GM10847 (cell line): ENCODE data around the gene ZNF417.

Experiments
- POLR2A ChIP-seq: IDR thresholded peaks from 2 replicates; pipeline ENCODE4 v1.6.1; 2011; ENCODE audit not compliant: insufficient read length; ENCODE audit errors: extremely low read depth

The ZNF417 gene

GRCh38 chr19:57916168-57916995, at the start of gene ZNF417:
TSS of gene ZNF417 (minus strand) at chr19:57916592. CDS start at chr19:57916411, 181 bp downstream.
- peak; percentile 54 for TF ChIP-seq POLR2A

GRCh38 chr19:57964761-57965160, 48.4 kb upstream of the ZNF417 start:
- TF ChIP-seq POLR2A, result no peak

DNA sequence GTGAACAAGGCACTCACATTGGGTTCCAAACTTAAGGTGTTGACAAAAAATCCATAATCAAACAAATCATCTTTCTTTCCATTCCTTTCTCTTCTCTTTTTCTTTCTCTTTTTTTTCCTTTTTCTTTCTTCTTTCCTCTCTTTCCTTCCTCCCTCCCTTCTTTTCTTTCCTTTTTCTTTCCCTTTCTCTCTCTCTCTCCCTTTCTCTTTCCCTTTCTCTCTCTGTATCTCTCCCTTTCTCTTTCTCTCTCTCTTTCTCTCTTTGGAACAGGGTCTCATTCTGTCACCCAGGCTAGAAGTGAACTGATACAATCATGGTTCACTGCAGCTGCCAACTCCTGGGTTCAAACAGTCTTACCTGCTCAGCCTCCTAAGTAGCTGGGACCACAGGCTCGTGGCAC, 45.4 kb upstream of the ZNF417 start:
- no peak for TF ChIP-seq POLR2A

DNA sequence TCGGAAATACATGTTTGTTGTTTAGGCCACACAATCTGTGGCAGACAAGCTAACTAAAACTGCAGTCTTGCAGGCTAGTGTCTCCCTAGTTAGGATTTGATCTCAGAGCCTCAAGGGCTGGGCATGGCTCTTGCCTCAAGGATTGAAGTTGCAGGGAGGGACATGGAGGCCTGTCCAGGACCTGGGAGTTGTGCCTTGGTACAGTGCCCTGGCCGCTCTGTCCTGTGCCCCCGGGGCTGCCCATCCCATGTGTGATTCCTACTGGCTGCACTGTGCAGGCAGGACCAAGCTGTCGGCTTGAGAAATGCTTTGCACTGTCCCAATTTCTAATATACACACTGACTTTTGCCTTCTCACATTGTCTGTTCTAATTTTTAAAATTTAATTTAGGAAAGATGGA, 38.6 kb upstream of the ZNF417 start:
- no peak for TF ChIP-seq POLR2A

DNA sequence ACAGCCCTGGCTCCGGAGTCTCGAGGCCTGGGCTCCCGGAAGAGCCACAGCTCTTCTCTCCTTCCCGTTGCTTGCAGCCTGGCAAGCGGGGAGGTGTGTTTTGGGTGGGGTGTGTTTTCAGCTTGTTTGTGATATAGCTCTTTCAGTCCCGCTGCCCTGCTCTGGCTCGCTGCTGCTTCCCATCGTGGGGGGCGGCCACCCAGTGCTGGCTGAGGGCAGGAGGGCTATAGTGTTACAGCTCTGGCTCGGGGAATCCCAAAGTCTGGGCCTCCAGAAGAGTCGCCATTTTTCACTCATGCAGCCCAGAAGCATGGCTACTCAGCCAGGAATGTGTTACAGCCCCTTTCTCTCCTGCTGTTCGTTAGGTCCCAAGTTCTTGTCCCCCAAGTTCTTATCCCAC, 33.3 kb upstream of the ZNF417 start:
- no peak for TF ChIP-seq POLR2A

DNA sequence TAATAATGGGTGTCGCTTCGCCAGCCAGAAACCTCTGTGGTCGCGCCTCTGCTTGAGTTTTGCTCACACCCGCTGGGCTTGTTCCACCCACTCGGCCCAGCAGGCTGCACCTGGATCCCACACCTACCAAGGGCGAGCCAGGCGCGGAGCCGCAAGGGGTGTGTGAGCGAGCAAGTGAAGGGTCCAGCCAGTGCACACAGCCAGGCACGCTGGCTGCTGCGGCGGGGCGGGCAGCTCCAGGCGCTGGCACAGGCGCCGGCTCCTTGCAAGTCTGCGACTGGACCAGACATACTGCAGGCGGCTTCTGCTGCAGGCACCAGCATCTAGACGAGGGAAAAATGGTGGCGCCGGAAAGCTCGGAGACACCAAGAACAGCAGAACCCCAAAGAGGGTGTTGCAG, 32.9 kb upstream of the ZNF417 start:
- TF ChIP-seq POLR2A, result no peak

- TF ChIP-seq POLR2A, result peak; percentile 51
These were observed 31.2 kb upstream of the ZNF417 start, which contains the start of gene ZNF256 for GRCh38 chr19:57947419-57948134. TSS of gene ZNF256 (minus strand) at chr19:57947706. CDS start at chr19:57947474, 232 bp downstream.

DNA sequence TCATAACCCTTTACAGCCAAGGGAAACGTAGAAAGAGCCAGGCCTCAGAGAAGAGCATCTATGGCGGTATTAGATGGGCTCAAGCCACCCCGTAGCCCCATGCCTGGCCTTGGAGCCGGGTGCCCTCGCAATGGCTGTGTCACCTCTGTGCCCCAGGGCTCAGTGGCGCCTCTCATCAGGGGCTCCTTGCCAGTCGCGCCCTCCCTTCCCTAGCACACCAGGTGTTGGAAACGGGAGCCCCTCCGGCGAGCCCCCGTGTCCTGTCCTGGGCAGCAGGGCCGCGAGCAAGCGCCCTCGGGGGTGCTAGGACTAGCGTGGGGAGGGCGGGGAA, 30.7 kb upstream of the ZNF417 start:
- no peak for TF ChIP-seq POLR2A

DNA sequence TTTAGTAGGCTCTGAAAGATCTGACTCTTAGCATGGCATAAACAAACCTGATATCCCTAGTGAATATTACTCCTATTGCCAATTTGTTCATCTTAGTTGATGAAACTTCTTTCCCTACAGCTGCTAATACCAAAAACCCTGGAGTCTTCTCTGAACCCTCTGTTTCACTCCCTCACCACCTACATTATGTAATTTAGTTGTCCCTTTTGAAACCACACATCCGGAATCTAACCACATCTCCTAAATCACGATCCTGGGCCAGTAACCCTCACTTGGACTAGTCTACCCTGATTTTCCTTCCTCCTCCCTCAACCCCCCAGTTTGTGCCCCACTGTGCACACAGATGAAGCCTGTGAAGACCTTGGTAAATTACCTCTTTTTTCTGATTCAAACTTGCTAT, 29.9 kb upstream of the ZNF417 start:
- TF ChIP-seq POLR2A, result no peak

DNA sequence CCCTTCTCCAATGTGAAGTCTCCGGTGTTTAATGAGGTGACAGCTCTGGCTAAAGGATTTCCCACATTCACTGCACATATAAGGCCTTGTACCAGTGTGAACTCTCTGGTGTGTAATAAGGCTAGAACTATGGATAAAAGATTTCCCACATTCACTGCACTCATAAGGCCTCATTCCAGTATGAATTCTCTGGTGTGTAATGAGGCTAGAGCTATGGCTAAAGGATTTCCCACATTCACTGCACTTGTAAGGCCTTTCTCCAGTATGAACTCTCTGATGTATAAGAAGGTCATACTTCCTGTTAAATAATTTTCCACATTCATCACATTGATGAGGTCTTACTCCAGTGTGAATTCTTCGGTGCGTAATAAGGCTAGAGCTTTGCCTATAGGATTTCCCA, 25.2 kb upstream of the ZNF417 start:
- TF ChIP-seq POLR2A, result no peak

DNA sequence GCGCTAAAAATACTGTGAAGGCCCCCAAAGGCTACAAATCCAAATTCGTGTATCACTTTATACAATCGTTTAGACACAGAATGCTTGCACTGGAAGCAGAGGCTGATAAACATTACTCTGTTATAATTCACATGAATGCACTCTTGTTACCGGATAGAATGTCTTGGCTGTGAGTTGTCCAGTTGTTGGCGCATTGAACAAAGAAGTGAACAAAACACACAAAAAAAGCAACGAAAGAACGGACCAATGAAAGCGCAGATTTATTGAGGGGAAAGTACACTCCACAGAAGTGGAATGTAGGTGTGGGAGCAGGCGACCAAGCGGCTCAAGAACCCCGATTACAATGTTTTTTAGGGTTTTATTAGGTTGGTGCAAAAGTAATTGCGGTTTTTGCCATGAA, 19.3 kb upstream of the ZNF417 start:
- TF ChIP-seq POLR2A, result no peak

GRCh38 chr19:57934820-57935665, 18.7 kb upstream of the ZNF417 start, which contains the start of gene ZNF418:
TSS of gene ZNF418 (minus strand) at chr19:57935402. CDS start at chr19:57933822, 1,580 bp downstream.
- no peak for TF ChIP-seq POLR2A

DNA sequence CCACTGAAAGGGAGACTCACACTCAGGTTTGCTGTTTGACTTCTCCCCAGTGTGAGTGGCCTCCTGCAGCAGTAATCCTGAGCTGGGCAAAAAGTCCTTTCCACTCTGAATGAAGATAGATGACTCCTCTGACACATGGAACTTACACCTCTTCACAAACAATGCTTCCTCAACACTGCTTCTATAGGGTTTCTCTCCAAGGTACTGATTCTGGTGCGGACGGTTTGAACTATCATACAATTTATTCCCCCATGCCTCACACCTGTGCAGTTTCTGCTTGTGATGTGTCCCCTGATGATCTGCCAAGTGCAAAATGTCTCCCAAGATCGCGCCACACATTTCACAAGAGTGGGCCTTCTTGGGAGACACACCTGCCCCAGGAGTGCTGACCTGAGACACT, 11.2 kb upstream of the ZNF417 start:
- no peak for TF ChIP-seq POLR2A

GRCh38 chr19:57914531-57914930, 1.9 kb downstream of the ZNF417 start:
- no peak for TF ChIP-seq POLR2A

DNA sequence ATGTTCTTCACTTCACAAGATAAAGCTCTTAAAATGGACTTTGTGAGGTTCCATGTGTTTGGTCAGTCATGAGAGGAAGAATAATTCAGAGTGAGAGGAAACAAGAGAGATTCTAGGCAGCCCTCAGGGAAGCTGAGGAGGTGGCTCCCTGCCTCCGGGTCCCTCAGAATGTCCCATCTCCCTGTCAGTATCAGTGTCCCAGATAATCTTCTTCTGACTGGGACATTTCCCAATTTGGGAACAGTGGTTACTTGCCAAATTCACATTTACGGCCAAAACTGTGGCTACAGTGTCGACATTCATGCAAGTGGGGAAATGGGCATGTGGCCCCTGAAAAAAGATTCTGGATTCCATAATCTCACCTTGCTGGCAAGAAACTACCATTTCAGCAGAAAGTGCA, 9.0 kb downstream of the ZNF417 start:
- TF ChIP-seq POLR2A, result no peak
